ENCODE results near the gene CYP2S1.

Gene CYP2S1

DNA sequence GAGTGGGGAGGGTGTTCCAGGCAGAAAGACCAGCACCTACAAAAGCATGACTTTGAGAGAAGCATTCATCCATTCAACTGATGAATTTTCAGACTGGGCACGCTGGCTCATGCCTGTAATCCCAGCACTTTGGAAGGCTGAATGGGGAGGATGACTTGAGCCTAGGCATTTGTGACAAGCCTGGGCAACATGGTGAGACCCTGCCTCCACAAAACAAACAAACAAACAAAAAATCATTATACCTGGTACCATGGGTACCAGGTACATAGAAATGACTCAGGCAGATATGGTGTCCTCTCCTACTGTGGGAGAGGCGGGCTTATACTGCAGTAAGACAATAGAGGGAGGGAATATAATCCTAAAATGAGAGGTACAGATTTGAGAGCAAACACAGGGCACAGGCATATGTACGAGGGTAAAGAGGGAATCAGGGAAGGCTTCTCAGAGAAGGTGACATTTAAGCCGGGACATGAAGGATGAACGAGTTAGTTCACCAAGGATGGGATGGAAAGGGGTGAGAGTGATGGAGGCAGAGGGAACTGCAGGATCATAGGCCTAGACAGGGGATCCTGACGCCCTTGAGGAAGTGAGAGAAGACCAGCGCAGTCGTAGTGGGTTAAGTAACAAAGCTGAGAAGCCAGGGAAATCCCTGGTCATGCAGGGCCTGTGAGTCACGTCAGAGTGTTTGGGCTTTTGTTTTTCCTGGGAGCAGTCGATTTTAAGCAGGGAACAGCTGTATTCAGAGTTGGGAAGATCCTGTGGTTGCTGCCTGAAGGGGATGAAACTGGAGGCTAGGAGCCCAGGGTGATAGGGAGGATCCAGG lies 2.9 kb downstream of the CYP2S1 start:
- DNase-seq, result no peak

DNA sequence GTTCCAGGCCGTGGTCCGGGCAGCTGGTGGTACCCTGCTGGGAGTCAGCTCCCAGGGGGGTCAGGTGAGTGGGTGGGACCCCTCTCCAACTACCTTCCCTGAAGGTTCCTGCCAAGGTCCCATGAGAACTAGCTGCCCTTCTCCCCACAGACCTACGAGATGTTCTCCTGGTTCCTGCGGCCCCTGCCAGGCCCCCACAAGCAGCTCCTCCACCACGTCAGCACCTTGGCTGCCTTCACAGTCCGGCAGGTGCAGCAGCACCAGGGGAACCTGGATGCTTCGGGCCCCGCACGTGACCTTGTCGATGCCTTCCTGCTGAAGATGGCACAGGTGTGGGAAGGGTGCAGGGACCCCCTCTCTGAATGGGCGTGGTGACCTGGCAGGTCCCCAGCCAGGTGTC lies 5.5 kb downstream of the CYP2S1 start:
- DNase-seq, result no peak

DNA sequence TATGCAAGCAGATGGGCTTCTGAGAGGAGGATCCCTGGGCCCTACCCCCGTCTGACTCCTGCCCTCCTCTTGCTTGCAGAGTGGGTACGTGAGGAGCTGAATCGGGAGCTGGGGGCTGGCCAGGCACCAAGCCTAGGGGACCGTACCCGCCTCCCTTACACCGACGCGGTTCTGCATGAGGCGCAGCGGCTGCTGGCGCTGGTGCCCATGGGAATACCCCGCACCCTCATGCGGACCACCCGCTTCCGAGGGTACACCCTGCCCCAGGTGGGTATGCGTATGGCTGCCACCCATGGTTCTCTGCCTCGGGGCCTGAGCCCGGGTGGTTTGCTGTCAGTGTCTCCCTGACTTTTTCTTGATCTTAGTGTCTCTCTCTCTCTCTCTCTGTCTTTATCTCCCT lies 10.4 kb downstream of the CYP2S1 start:
- DNase-seq, result no peak

GRCh38 chr19:41204338-41204737 lies 11.3 kb downstream of the CYP2S1 start:
- peak; percentile 85 for DNase-seq

GRCh38 chr19:41205995-41206394 lies 13.0 kb downstream of the CYP2S1 start:
- DNase-seq, result no peak

DNA sequence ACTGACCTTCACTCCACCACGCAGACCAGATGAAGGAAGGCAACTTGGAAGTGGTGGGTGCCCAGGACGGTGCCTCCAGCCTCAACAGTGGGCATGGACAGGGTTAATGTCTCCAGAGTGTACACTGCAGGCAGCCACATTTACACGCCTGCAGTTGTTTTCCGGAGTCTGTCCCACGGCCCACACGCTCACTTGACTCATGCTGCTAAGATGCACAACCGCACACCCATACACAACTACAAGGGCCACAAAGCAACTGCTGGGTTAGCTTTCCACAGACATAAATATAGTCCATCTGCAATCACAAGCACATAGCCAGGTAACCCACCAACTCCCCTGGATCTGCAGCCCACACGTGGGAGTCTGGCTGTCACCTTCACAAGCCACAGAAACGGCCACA lies 13.4 kb downstream of the CYP2S1 start:
- no peak for DNase-seq

DNA sequence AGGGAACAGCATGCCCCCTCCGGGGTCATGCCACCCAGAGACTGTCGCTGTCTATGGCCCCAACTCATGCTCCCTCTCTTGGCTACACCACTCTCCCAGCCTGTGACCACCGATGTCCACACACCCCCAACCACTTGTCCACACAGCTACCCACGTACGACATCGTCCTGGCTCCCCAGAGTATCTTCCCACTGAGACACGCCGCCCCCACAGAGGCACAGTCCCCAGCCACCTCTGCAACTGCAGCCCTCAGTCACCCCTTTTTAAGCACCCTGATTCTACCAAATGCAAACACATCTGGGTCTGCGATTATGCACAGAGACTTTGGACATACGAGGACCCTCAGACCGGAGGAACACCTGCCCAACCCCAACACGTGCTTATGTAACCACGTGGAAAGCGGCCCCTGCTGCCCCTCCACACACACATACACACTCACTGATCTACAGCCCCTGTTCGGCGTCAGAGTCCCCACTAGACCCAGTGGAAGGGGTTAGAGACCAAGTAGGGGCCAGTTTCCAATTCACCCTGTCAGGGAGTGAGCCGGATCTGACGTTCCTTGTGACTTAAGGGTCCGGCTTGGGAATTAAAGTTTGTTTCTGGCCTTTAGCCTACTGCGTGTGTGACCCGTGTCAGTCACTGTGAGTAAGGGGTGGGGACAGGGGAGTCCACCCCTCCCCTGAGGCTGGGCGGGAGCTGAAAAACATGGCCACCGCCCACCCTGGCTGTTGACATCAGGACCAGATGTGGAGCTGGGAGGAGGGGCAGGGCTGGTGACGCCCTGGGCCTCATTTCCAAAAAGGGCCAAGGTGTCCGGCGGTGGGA lies 14.1 kb downstream of the CYP2S1 start:
- DNase-seq, result no peak

- no peak for DNase-seq
Measured at GRCh38 chr19:41214161-41214560, 21.1 kb downstream of the CYP2S1 start.

DNA sequence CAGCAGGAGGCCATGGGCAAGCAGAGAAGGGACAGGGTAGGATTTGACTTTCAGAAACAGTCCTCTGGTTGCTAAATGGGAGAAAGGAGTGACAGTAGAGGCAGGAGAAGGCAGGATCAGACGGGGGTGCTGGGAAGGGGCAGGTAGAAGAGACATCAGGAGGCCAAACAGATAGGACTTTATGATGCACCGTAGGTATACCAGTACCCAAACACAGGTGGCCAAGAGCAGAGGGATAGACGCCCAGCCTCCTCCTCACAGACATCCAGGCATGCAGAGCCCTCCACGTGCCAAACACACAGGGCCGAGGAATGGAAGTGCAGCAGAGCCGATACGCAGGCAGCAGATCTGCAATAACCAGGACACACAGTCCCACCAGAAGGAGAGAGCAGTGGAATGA lies 24.7 kb downstream of the CYP2S1 start:
- DNase-seq, result no peak

DNA sequence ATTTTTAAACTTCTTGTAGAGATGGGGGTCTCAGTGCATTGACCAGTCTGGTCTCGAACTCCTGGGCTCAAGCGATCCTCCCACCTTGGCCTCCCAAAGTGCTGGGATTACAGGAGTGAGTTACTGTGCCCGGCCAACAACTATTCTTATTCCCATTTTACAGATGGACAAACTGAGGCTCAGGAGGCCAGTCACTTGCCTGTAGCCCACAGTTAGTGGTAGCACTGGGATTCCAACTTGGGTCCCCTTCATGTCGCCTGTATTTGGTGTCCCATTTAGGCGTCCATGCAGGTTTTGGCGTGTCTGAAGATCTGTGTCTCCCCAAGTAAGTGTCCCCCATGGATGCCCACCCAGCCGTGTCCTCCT lies 25.2 kb downstream of the CYP2S1 start:
- DNase-seq, result no peak

- DNase-seq, result no peak
Measured at GRCh38 chr19:41218615-41219507, 25.8 kb downstream of the CYP2S1 start, which contains the start of gene AXL. AXL (plus strand) TSS chr19:41219223; CDS start chr19:41219393, 170 bp downstream.

GRCh38 chr19:41219924-41220567 lies 27.0 kb downstream of the CYP2S1 start:
- DNase-seq, result no peak

- DNase-seq, result no peak
Measured at GRCh38 chr19:41220811-41221210, 27.8 kb downstream of the CYP2S1 start.

GRCh38 chr19:41221514-41222205 lies 28.6 kb downstream of the CYP2S1 start:
- DNase-seq, result no peak

- no peak for DNase-seq
Measured at GRCh38 chr19:41222240-41222639, 29.2 kb downstream of the CYP2S1 start.

- no peak for DNase-seq
Measured at GRCh38 chr19:41223431-41224234, 30.6 kb downstream of the CYP2S1 start.

- DNase-seq, result no peak
Measured at GRCh38 chr19:41224632-41225031, 31.6 kb downstream of the CYP2S1 start.

DNA sequence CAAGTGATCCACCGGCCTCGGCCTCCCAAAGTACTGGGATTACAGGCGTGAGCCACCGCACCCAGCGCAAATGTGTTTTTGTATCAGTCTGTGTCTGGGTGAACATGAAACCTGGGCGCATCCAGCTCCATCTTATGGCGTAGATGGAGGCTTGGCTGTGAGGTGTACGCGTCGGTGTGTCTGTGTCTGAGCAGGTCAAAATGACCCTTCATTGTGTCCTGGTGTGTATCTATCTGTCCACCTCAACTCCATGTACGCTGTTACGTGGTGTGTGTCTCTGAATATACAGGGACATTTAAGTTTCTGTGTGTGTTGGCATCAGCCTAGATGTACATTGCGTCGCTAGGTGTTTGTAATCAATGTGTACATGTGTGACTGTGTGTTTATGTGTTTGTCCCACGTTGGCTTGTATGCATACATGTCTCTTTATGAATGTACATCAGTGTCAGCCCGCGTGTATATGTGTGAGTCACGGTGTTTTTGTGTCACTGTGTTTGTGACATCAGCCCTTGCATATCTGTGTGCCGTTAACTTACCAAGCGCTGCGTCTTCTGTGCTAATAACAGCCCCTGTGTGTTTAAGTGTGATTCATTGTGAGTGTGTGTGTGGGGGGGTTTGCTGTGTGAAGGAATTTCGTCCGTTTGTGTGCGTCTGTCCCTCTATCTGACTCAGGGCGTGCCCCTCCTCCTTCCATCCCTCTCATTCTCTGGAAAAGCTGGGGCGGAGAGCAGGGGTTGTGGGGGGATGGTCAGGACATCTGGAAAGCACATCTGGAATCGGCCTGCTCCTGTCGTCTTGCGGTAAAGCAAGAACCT lies 32.4 kb downstream of the CYP2S1 start:
- peak; percentile 12 for DNase-seq

DNA sequence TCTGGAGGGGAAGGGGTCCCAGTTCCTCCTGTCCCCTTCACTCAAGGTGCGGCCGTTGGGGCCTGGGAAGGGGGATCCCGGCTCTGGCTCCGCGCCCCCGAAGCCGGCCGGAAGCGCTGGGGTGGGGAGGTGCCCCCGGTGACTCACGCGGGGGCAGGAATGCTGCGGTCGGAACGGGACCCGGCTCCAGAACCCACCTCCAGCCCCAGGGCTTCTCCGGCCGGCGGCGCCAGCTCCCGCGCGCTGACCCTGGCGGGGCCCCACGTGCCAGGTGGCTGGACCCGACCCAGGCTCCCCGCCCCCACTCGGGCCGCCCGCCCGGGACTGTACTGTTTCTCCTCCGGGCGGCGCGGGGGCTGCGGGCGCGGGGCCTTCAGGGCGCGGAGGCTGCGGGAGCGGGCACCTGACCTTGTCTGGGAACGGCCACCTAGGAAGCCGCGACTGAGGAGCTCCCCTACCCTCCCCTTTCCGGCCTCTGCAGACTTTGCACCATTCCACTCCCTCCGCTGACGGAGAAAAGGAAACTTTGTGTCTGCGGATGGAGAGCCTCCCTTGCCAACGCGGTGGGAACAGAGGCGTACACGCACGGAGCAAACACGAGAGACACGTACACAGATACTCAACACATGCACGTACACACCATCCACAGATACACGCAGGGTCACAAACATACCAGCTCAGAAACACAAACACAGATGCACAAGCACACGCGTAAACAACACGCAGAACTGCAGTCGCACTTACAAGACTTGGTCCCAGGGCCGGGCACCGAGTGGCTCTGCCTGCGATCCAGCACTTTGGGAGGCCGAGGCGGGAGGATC lies 33.2 kb downstream of the CYP2S1 start:
- peak; percentile 13 for DNase-seq
